HG03039 (cell line): Measurements from ENCODE around the gene CAMK2G.
"Not testable (repeated sequence)": the region's sequence is repeated elsewhere in the genome, so short reads cannot be mapped to it uniquely, and the experiment has no call there.

Experiments
- ATAC-seq: cut with Tn5 transposase; IDR thresholded peaks from one replicate; pipeline ENCODE4 v1.9.1; 2021; ENCODE audit warnings: mild to moderate bottlenecking, moderate library complexity; ENCODE audit not compliant: unreplicated experiment

Gene CAMK2G

DNA sequence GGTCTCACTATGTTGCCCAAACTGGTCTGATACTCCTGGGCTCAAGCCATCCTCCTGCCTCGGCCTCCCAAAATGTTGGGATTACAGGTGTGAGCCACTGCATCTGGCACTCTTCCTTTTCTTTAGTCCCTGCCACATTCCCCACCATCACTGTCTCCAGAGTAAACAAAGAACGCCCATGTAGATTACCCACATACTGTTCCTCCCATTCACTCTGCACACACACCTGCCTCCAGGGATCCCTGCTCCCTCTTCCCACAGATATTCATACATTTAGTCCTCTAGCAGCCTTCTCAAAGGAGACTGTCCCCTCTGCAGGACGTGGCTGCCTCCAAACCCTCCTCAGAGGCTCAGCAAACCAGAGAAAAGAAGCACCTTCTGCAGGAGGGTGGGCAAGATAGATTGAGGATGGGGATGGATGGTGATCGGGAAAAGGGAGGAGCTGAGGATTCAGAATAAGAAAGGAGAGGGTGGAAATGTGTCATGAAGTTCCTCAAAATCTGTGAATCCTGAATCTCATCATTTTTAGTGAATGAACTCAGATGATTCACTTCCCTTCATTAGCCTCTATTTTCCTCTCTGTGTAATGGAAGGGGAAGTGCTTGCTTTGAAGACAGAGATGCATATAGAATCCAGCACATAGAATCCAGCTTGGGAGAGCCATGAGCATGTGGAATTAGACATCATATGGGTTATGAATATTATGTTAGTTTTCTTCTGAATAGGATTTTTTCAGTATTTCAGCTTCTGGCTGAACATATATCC lies 31.1 kb upstream of the CAMK2G start:
- no peak for ATAC-seq

GRCh38 chr10:73902351-73902750 lies 28.0 kb upstream of the CAMK2G start:
- ATAC-seq = no peak

DNA sequence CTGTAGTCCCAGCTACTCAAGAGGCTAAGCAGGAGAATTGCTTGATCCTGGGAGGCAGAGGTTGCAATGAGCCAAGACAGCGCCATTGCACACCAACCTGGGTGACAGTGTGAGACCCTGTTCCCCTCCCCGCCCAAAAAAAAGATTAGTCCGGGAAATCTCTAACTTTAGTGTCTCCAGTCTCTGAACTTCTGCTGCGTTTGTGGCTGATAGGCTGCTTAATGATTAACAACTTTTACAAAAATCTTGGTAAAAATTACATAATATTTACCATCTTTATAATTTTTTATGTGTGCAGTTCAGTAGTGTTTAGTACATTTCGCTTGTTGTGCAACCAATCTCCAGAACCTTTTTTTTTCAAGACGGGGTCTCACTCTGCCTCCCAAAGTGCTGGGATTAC lies 26.9 kb upstream of the CAMK2G start:
- no peak for ATAC-seq

GRCh38 chr10:73900064-73900463 lies 25.7 kb upstream of the CAMK2G start:
- no peak for ATAC-seq

- ATAC-seq = no peak
Observed at GRCh38 chr10:73899423-73899822, 25.1 kb upstream of the CAMK2G start.

GRCh38 chr10:73898730-73899410 lies 24.5 kb upstream of the CAMK2G start:
- ATAC-seq = no peak

- ATAC-seq = no peak
Observed at GRCh38 chr10:73897693-73898092, 23.3 kb upstream of the CAMK2G start.

DNA sequence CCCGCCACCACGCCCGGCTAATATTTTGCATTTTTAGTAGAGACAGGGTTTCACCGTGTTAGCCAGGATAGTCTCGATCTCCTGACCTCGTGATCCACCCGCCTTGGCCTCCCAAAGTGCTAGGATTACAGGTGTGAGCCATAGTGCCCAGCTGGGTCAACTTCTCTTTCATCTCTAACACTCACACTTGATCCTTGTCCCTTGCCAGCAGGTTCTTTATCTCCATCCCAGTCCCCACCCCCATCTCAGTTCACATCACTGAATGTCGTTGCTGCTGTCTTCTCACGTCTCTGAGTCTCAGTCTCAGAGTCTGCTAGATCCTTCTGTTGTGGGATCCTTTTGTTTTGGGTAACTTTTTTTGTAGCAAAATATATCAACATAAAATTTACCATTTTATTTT lies 21.0 kb upstream of the CAMK2G start:
- ATAC-seq = not testable (repeated sequence)

GRCh38 chr10:73894245-73894971 lies 20.1 kb upstream of the CAMK2G start:
- no peak for ATAC-seq

DNA sequence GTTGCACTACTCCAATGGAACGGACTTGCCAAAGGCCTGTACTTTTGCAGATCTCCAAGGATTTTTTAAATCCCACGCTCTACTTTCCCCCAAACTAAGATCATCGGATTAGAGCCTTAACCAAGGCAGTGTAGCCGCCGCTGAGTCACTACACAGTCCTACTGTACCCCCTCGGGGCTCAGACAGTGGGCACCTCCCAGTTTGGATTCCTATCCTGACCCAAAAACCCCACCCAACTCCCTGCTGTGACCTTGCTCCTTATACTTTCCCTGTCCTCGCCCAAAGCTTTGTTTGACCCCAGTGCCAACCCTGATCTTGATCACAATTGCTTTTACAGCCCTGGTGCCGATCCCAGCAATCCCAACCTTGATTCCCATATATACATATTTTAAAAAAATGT lies 19.1 kb upstream of the CAMK2G start:
- ATAC-seq = no peak

DNA sequence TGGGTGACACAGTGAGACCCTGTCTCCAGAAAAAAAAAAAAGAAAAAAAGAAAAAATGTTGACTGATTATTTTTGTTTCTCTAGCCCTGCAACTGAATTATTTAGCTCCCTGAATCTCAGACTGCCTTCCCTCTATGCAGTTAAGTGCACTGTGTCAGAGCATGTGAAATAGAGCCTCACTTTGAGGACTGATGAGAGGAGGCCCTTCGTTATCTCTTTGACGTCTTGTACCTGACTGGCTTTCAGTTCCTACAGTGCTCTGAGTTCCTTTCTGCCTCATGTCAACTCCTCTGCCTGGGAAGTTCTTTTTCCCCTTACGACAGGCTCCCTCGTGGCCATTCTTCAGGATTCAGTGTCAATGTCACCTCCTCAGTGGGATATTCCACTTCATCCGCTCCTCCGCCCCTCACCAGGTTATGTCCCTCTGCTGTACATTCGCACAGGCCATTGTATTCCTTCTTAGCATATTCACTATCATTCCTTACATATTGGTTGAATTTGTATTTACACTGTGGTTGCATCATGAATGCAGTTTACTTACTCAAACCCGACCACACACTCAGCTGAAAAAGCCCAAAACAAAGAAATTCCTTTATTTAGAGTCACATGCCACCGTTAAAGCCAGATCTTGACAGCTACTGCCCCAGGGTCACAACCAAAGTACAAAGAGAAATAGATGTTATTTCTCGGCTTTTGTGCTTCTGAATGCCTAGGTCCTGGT lies 18.1 kb upstream of the CAMK2G start:
- no peak for ATAC-seq

DNA sequence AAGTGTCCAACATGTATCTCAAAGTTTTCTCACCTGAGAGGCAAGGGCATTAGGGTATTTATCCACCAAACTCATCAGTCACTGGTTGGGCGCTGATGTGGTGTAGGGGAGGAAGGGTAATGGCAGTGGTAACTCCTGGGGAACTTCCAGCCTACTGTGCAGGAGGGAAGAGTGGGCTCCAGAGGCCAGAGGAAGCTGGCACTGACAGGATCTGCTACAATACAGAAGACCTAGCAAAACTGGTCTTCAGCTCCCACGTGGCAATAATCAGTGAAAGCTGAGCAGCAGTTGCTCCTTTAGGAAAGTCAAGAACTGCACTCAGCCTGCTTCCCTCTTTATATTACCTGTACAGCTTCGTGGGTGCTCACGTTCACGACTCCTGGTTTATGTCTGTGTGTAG lies 17.2 kb upstream of the CAMK2G start:
- ATAC-seq = no peak

DNA sequence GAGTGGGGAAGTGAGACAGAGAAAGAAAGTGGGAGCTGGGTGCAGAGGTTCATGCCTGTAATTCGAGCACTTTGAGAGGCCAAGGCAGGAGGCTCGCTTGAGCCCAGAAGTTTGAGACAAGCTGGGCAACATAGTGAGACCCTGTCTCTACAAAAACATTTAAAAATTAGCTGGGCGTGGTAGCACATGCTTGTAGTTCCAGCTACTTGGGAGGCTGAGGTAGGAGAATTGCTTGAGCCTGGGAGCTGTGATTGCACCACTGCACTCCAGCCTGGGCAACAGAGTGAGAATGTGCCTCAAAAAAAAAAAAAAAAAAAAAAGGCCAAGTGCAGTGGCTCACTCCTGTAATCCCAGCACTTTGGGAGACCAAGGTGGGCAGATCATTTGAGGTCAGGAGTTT lies 16.5 kb upstream of the CAMK2G start:
- ATAC-seq = not testable (repeated sequence)

DNA sequence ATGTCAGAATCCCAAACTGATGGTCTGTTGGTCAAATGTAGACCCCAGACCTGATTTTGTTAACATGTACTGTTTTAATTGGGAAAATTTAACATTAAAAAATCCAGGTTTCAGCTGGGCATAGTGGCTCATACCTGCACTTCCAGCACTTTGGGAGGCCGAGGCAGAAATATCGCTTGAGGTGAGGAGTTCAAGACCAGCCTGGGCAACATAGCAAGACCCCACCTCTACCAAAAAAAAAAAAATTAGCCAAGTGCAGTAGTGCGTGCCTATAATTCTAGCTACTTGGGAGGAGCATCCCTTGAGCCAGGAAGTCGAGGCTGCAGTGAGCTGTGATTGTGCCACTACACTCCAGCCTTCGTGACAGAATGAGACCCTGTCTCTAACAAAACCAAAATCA lies 15.9 kb upstream of the CAMK2G start:
- no peak for ATAC-seq

- not testable (repeated sequence) for ATAC-seq
Observed at GRCh38 chr10:73889416-73889815, 15.1 kb upstream of the CAMK2G start.

DNA sequence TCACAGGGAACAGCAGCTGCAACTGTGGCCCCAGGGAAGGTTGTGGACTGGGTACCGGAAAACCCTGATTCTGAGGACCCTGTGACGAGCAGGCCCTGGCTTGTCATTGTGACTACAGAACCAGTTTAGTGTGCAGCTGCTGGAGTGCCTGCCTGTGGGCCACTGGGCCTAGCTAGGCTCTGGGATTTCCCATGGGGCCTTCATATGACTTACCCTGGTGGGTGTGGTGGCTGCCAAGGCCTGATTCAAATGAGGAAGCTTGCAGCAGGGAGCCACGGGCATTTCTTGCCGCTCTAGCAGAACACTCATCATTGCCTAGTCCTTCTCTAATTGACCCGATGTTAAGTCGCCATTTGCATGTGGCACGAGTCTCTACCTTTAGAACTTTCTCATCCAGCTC lies 14.7 kb upstream of the CAMK2G start:
- peak; percentile 45 for ATAC-seq

GRCh38 chr10:73888514-73888913 lies 14.2 kb upstream of the CAMK2G start:
- no peak for ATAC-seq

GRCh38 chr10:73887294-73888039 lies 13.1 kb upstream of the CAMK2G start:
- ATAC-seq = no peak

DNA sequence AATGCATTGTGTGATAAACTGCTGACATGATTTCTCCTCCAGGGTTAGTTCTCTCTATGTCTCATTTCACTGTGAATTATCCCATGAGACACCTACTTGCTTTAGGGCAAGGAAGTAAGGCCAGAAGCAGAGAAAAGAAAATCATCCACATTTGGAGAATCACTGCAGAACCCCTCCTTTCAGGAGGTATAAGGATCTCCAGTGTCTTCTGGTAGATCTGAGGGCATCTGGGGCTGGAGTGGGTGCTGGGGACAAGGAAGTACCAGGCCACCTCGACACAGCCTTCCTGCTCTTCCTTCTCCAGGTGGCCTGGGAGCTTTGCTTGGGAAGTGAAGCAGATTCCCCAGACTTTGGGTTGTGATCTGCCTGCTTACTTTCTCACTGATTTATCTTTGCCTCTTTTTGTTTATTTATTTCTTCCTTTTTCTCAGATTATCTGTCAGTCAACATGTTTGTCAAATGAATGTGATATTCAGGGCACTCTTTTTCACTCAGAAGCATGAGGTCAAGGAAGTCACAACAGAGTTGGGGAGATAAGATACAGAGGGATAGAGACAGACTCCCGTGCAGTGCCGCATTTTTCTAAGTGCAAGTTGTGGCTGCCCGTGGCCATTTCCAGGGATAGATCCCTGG lies 12.4 kb upstream of the CAMK2G start:
- no peak for ATAC-seq

GRCh38 chr10:73886085-73886529 lies 11.8 kb upstream of the CAMK2G start:
- ATAC-seq = peak; percentile 59
